NB4 (cell line): ENCODE data around the gene HLA-DMA.

ENCODE experiments used
- CTCF ChIP-seq: IDR thresholded peaks from one replicate; pipeline ENCODE4 v1.5.1; 2012; ENCODE audit warnings: low read depth, low read length
- MYC ChIP-seq: IDR thresholded peaks from 2 replicates; pipeline ENCODE4 v1.6.1; 2011; ENCODE audit warnings: low read depth, low read length
- POLR2A ChIP-seq: IDR thresholded peaks from 2 replicates; pipeline ENCODE4 v1.6.1; 2011; ENCODE audit warnings: mild to moderate bottlenecking; ENCODE audit not compliant: insufficient read length; ENCODE audit errors: extremely low read depth
- TF ChIP-seq, protein P1 (sequence below): IDR thresholded peaks from 2 replicates; pipeline ENCODE4 v1.6.1; 2011; ENCODE audit warnings: low read depth, low read length

GRCh38 chr6:32937230-32937633 lies 15.7 kb downstream of the HLA-DMA start:
- TF ChIP-seq POLR2A (no peak), CTCF (no peak), MYC (no peak; the same call in 1 of the 2 replicates)
- TF ChIP-seq, protein P1, sequence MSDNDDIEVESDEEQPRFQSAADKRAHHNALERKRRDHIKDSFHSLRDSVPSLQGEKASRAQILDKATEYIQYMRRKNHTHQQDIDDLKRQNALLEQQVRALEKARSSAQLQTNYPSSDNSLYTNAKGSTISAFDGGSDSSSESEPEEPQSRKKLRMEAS = 0 out of 2 replicates have a peak, but pooled peaks have one; percentile 4
